Measurements from ENCODE around the gene HOXB2.
A peak's percentile ranks its signal among the peaks of the same experiment; 100 is the strongest.
"Not testable (repeated sequence)": the region's sequence is repeated elsewhere in the genome, so short reads cannot be mapped to it uniquely, and the experiment has no call there.

The HOXB2 gene

DNA sequence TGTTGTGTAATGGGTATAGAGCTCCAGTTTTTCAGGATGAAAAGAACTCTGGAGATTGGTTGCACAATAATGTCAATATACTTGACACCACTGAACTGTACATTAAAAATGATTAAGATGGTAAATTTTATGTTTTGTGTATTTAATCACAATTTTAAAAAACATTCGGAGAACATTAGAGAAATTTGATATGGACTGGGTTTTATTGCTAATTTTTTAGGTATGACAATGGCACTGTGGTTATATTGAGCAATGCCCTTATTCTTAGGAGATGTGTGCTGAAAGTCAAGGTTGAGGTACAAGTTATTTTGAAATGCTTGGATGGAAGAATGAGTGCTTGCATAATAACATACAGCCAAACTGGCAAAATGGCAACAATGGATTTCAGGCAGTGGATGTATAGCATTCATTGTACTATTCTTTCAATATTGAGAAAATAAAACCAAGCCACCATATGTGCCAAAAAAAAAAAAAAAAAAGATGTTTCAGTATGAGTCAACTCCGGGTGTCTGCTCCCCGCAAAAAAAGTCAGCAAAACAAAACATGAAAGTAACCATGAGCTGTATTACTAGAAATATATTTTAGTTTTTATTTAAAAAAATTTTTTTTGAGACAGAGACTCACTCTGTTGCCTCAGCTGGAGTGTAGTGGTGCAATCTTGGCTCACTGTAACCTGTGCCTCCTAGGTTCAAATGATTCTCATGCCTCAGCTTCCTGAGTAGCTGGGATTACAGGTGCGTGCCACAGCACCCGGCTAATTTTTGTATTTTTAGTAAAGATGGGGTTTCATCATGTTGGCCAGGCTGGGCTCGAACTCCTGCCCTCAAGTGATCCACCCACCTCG lies 33.9 kb downstream of the HOXB2 start:
- Histone ChIP-seq H3K27ac (no peak overlapping the region), H3K4me3 (ENCODE audit: low read depth, low read length) (no peak overlapping the region), H3K27me3 (ENCODE audit: control insufficient read depth, insufficient read depth, low read length) (no peaks in the 10 kb centered on the region), H3K4me2 (ENCODE audit: low read length) (peak overlapping the region; percentile 18), H3K9ac (no peak overlapping the region), H2AFZ (no peak overlapping the region), H3K9me3 (ENCODE audit: control insufficient read depth, low read length) (no peaks in the 10 kb centered on the region), H3K4me1 (peaks cover 3% of the 10 kb centered on the region), H3K79me2 (no peaks in the 10 kb centered on the region), H3K36me3 (ENCODE audit: control insufficient read depth, insufficient read depth, low read length) (no peaks in the 10 kb centered on the region)
- TF ChIP-seq, protein P1, sequence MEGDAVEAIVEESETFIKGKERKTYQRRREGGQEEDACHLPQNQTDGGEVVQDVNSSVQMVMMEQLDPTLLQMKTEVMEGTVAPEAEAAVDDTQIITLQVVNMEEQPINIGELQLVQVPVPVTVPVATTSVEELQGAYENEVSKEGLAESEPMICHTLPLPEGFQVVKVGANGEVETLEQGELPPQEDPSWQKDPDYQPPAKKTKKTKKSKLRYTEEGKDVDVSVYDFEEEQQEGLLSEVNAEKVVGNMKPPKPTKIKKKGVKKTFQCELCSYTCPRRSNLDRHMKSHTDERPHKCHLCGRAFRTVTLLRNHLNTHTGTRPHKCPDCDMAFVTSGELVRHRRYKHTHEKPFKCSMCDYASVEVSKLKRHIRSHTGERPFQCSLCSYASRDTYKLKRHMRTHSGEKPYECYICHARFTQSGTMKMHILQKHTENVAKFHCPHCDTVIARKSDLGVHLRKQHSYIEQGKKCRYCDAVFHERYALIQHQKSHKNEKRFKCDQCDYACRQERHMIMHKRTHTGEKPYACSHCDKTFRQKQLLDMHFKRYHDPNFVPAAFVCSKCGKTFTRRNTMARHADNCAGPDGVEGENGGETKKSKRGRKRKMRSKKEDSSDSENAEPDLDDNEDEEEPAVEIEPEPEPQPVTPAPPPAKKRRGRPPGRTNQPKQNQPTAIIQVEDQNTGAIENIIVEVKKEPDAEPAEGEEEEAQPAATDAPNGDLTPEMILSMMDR (IDR thresholded peaks at IDR 0.05), result no peak

- TF ChIP-seq, protein P1 (IDR thresholded peaks at IDR 0.05), result no peak
- Histone ChIP-seq H2AFZ (no peak overlapping the region), H3K36me3 (ENCODE audit: control insufficient read depth, insufficient read depth, low read length) (no peaks in the 10 kb centered on the region), H3K4me2 (ENCODE audit: low read length) (peak overlapping the region; percentile 18), H3K27ac (no peak overlapping the region), H3K9ac (no peak overlapping the region), H3K9me3 (ENCODE audit: control insufficient read depth, low read length) (no peaks in the 10 kb centered on the region), H3K4me3 (ENCODE audit: low read depth, low read length) (no peak overlapping the region), H3K4me1 (peaks cover 3% of the 10 kb centered on the region), H3K27me3 (ENCODE audit: control insufficient read depth, insufficient read depth, low read length) (no peaks in the 10 kb centered on the region), H3K79me2 (no peaks in the 10 kb centered on the region)
Measured at GRCh38 chr17:48510381-48510760, 34.5 kb downstream of the HOXB2 start.

- H3K27me3 ChIP-seq (ENCODE audit: control insufficient read depth, insufficient read depth, low read length); H3K4me2 ChIP-seq (ENCODE audit: low read length); H3K36me3 ChIP-seq (ENCODE audit: control insufficient read depth, insufficient read depth, low read length); H3K4me3 ChIP-seq (ENCODE audit: low read depth, low read length); H3K4me1 ChIP-seq; H3K9me3 ChIP-seq (ENCODE audit: control insufficient read depth, low read length); H3K9ac ChIP-seq; H3K79me2 ChIP-seq; H2AFZ ChIP-seq; H3K27ac ChIP-seq: not testable (repeated sequence)
Measured at GRCh38 chr17:48509708-48510107, 35.2 kb downstream of the HOXB2 start.

DNA sequence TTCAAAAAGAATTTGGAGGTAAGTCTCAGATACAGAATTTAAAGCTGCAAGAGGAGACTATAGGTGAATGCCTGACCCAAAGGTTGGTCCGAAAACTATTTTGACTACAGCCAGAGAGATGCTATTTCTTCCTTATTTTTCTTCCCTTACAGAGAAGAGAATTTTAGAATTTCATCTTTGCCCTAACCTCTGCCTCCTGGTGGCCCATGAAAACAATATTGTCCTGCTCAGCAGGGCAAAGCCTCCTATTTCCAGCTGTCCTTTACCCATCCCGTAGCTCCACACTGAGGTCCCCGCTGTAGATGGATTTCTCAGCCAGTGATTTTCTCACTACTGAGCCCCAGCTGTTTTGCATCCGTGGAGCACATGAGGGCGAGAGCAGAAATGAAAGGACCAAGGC lies 38.7 kb downstream of the HOXB2 start:
- H3K36me3 ChIP-seq (ENCODE audit: control insufficient read depth, insufficient read depth, low read length), result no peaks in the 10 kb centered on the region
- no peaks in the 10 kb centered on the region for H3K27me3 ChIP-seq (ENCODE audit: control insufficient read depth, insufficient read depth, low read length)
- H3K4me1 ChIP-seq, result peaks cover 3% of the 10 kb centered on the region
- H3K4me3 ChIP-seq (ENCODE audit: low read depth, low read length), result no peak overlapping the region
- H3K79me2 ChIP-seq, result no peaks in the 10 kb centered on the region
- no peak overlapping the region for H2AFZ ChIP-seq
- H3K9ac ChIP-seq, result no peak overlapping the region
- no peak overlapping the region for H3K27ac ChIP-seq
- H3K4me2 ChIP-seq (ENCODE audit: low read length), result no peak overlapping the region
- H3K9me3 ChIP-seq (ENCODE audit: control insufficient read depth, low read length), result no peaks in the 10 kb centered on the region
- TF ChIP-seq, protein P1 (IDR thresholded peaks at IDR 0.05), result no peak

DNA sequence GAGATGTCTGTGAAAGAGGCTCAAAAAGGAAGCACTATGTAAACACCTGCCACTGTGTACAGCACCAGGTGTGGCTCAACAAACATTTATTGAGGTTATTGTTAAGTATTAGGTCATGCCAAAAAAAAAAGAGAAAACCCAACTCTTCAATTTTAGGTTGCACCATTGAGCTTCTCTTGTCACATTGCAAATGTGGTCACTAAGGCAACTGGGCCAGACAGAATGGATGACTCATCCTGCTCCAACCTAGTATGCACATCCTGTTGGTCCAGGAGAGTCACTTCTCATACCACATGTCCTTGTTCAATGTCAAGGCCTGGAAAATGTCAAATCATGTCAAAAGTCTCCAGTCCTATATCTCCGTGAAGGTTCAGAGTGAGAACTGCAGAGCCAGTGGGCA lies 39.1 kb downstream of the HOXB2 start:
- TF ChIP-seq, protein P1 (IDR thresholded peaks at IDR 0.05), result no peak
- Histone ChIP-seq H3K27ac (no peak overlapping the region), H3K9me3 (ENCODE audit: control insufficient read depth, low read length) (no peaks in the 10 kb centered on the region), H3K27me3 (ENCODE audit: control insufficient read depth, insufficient read depth, low read length) (no peaks in the 10 kb centered on the region), H3K4me2 (ENCODE audit: low read length) (no peak overlapping the region), H3K4me3 (ENCODE audit: low read depth, low read length) (no peak overlapping the region), H3K79me2 (no peaks in the 10 kb centered on the region), H2AFZ (no peak overlapping the region), H3K36me3 (ENCODE audit: control insufficient read depth, insufficient read depth, low read length) (no peaks in the 10 kb centered on the region), H3K9ac (no peak overlapping the region), H3K4me1 (peaks cover 1% of the 10 kb centered on the region)

Data from parathyroid adenoma (tissue), 2 donors.